Hematopoietic multipotent progenitor cell treated with erythropoietin and hydrocortisone succinate and interleukin-3 and kit ligand, for 6 days (in vitro differentiated cells): ENCODE results near the gene ZNF318.
"Not testable (repeated sequence)": the region's sequence is repeated elsewhere in the genome, so short reads cannot be mapped to it uniquely, and the experiment has no call there.

Source experiments
- DNase-seq: peaks from one replicate; pipeline ENCODE4 v3.0.0-alpha.2; 2015

ZNF318 gene

GRCh38 chr6:43335469-43335868, 34.0 kb downstream of the ZNF318 start:
- no peak for DNase-seq

GRCh38 chr6:43334466-43335095, 34.9 kb downstream of the ZNF318 start:
- DNase-seq: peak; percentile 72

GRCh38 chr6:43331891-43332290, 37.6 kb downstream of the ZNF318 start:
- DNase-seq: no peak

- no peak for DNase-seq
Measured at GRCh38 chr6:43331470-43331869, 38.0 kb downstream of the ZNF318 start.

GRCh38 chr6:43328528-43328927, 40.9 kb downstream of the ZNF318 start:
- DNase-seq: no peak

GRCh38 chr6:43325876-43326275, 43.6 kb downstream of the ZNF318 start:
- no peak for DNase-seq

- no peak for DNase-seq
Measured at GRCh38 chr6:43318011-43318410, 51.4 kb downstream of the ZNF318 start.

- DNase-seq: no peak
Measured at GRCh38 chr6:43313813-43314212, 55.6 kb downstream of the ZNF318 start.

- no peak for DNase-seq
Measured at GRCh38 chr6:43311666-43312065, 57.8 kb downstream of the ZNF318 start.

GRCh38 chr6:43310624-43311023, 58.8 kb downstream of the ZNF318 start:
- DNase-seq: peak; percentile 57

- DNase-seq: no peak
Measured at GRCh38 chr6:43310134-43310533, 59.3 kb downstream of the ZNF318 start.

- no peak for DNase-seq
Measured at GRCh38 chr6:43308990-43309477, 60.4 kb downstream of the ZNF318 start.

GRCh38 chr6:43308101-43308989, 61.1 kb downstream of the ZNF318 start, which contains the start of gene CRIP3:
Gene CRIP3, minus strand, starts transcription at chr6:43308826. Its CDS starts 34 bp downstream, at chr6:43308792.
- peak; percentile 58 for DNase-seq

- DNase-seq: no peak
Measured at GRCh38 chr6:43307451-43308100, 61.9 kb downstream of the ZNF318 start.

- DNase-seq: no peak
Measured at GRCh38 chr6:43306086-43306485, 63.4 kb downstream of the ZNF318 start.

GRCh38 chr6:43304882-43305281, 64.6 kb downstream of the ZNF318 start:
- no peak for DNase-seq

GRCh38 chr6:43304361-43304760, 65.1 kb downstream of the ZNF318 start:
- no peak for DNase-seq

- no peak for DNase-seq
Measured at GRCh38 chr6:43303751-43304331, 65.6 kb downstream of the ZNF318 start.

- not testable (repeated sequence) for DNase-seq
Measured at GRCh38 chr6:43303006-43303405, 66.4 kb downstream of the ZNF318 start.

- no peak for DNase-seq
Measured at GRCh38 chr6:43302126-43302525, 67.3 kb downstream of the ZNF318 start.

- no peak for DNase-seq
Measured at GRCh38 chr6:43301081-43301870, 68.2 kb downstream of the ZNF318 start.
